ENCODE data around the gene CXCR6.

Gene CXCR6

GRCh38 chr3:45972534-45973402 is 29.5 kb downstream of the CXCR6 start:
- DNase-seq = peak; percentile 54

DNA sequence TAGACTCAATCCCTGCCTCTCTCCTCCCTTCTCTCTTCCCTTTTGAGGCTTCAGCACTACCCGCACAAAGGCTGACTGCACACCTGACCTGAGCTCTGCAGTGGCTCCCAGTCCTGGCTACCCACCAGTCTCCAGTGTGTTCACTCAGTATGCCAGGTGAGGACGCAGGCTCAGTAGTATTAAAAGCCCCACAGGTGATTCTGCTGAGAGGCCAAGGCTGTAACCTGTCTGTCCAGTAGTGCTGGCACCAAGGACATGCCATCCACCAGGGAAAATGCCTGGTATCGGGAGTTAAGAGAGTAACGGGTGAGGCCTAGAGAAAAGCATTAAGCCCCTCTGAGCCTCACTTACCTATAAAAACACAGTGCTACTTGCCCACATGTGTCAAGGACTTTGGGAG is 31.4 kb downstream of the CXCR6 start:
- DNase-seq = no peak

DNA sequence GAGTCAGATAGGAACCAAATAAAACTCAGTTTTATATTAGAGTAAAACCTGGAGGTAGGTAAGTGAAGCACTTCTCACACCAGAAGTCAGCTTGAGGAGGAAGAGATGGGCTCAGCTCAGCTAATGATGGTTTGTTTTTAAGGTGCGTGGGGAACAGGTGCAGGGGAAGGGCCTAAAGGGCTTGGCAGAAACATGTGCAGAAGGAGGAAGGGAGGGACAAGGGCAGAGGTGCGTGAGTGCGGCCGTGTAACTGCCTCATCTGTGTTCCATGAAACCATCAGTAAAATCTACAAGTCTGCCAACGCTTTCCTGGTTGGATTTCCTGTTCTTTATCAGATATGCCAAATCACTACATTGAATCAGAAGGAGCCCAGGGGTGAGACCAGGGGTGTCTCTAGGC is 32.4 kb downstream of the CXCR6 start:
- no peak for DNase-seq

DNA sequence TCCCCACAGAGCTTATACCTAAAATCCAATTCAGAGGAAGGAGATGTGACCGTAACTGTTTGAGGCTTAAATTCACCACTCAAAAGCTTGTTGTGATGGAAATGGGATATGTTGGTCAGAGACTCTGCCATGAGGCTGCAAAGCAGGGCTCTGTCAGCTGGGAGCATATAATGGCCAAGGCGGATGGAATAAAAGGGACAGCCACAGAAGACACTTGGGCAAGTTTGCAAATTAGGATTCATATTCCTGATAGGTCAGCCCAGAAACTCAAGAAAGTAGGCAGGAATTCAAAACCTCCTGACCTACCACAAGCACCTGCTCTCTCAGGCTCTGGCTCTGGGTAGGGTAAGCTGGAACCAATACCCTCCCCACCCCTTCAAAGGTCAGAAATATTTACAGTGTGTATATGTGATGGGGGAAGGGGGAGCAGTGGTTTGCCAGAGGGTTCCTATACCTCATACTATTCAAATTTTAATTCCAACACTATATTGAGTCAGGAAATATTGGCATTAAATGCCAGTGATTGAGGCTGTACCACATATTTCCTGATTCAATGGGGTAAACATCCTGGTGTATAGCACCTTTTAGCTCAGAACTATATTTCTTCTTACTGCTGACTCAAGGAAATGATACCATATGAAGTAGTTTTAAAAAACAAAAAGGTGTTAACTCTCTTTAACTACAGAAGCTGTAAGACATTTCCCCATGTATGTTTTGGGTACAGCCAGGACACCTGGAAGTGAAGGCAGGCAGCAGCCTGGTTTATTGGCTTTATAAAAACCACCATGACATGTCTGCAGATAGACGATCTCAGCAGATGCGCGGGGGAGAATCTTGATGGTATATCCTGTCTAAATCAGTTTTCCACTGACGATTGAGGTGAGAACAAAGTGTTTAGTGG is 33.2 kb downstream of the CXCR6 start:
- DNase-seq = no peak

DNA sequence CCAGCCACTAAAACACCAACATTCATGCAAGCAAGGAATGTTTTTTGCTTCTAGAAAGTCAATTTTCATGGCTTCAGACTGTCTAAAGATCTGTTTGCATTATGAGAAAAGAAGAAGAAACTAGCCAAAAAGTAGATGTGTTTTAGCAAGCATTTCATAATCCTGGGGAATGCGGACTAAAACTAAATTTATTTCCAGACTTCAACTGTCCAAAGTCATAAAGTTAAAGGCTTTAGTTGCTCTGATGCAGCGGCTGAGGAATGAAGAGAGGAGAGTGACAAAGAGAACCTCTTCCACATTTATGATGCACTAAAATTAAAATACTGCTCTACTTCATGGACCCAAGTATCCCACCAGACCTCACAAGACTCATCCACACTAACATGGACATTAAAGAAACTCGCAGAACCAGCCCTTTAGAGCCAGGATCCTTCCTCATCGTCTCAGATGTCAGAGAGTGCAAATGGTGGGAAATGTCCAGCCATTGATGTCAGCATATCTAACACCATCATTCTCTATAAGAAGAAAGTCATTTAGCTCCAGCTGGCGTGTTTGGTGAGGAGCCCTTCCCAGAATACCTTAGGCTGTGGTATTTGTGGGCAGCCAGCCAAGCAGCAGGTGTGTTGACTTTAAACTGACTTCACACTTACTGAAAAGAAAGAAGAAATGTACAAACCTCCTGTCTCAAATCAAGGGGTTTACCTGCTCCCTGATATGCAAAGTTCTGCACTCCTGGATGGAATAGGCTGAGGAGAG is 34.9 kb downstream of the CXCR6 start:
- peak; percentile 49 for DNase-seq

DNA sequence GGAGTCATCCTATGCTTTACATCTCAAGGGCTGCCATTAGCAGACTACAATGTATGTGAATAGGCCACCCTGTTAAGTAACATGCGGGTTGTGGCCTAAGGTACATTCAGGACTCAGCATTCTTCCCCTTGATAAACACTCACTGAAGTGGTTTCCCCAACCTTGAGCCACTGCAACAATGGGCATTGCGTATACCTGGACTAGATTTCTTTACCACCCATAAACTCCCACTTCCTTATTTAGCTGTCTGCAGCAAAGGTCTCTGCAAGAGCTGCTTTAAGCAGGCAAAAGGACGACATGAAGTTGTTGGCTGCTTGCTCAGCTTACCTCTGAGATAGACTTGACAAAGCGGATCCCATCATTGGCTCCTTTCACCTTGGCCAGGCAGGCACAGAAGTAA is 36.1 kb downstream of the CXCR6 start:
- DNase-seq = no peak

- no peak for DNase-seq
Observed at GRCh38 chr3:45980229-45980813, 37.1 kb downstream of the CXCR6 start.

DNA sequence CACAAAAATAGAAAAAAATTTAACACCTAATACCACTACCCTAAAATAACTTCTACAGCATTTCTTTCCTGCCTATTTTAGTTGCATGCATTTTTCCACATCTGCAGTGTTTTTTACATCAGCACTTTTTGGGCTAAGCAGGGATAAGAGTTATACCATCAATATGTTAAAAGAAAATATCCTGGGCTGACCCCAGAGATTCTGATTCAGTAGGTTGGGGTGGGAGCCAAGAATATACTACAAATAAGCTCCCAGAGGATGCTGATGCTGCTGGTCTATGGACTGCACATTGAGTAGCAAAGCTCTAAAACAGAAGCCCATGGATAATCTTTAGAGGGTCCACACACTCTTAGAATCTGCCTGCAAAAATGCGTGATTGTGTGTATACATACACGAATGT is 37.6 kb downstream of the CXCR6 start:
- DNase-seq = no peak

DNA sequence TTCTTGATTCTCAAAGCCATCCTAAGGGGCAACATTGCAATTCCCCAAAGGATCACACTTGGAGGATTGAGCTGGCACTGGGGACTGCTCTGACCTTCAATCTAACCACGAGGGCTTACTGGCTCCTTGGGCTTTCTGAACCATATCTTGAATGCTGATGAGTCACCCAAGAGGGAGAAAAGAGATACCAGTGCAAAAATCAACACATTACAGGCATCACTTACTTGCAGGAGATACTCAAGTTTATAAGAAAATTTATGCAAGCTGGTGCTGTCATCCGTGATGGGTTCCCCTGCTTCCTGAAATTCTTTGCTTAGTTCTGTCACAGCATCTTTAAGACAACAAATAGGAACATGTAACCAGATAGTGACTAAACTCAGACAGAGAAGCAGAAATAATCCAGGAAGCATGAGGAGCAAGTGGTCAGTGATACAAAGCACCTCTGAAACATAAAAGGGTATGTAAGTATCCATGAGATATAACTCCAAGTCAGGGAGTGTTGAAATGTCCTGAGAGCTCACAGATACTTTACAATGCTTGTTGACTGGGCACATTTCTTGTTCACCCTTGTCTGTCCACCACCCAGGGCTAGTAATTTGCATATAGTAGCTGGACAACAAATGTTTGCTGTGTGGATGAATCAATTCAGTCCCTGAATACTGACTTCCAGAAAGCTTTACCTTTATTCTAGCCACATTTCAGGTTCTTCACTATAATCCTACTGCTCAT is 38.2 kb downstream of the CXCR6 start:
- DNase-seq = no peak

DNA sequence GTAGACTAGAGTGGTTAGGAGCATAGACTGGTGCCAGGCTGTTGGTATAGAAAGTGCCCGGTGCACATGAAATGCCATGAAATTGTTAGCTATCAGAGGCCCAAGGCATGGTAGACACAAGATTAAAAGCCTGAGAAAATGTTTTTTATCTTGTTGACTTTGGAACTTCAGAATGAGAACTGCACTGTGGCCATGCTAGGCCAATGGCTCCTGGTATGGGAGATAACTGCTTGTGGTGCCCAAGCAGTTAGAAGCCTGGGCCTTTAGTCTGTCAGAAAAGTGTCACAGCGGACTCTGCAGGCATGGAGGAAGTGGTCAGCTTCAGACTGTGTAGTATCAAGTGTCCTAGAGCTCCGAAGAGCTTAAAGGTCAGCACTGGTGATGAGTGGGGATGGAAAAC is 40.5 kb downstream of the CXCR6 start:
- no peak for DNase-seq

GRCh38 chr3:45984331-45985312 is 41.4 kb downstream of the CXCR6 start:
- no peak for DNase-seq

GRCh38 chr3:45985532-45986302 is 42.5 kb downstream of the CXCR6 start:
- no peak for DNase-seq

- no peak for DNase-seq
Observed at GRCh38 chr3:45986303-45986982, 43.2 kb downstream of the CXCR6 start.

DNA sequence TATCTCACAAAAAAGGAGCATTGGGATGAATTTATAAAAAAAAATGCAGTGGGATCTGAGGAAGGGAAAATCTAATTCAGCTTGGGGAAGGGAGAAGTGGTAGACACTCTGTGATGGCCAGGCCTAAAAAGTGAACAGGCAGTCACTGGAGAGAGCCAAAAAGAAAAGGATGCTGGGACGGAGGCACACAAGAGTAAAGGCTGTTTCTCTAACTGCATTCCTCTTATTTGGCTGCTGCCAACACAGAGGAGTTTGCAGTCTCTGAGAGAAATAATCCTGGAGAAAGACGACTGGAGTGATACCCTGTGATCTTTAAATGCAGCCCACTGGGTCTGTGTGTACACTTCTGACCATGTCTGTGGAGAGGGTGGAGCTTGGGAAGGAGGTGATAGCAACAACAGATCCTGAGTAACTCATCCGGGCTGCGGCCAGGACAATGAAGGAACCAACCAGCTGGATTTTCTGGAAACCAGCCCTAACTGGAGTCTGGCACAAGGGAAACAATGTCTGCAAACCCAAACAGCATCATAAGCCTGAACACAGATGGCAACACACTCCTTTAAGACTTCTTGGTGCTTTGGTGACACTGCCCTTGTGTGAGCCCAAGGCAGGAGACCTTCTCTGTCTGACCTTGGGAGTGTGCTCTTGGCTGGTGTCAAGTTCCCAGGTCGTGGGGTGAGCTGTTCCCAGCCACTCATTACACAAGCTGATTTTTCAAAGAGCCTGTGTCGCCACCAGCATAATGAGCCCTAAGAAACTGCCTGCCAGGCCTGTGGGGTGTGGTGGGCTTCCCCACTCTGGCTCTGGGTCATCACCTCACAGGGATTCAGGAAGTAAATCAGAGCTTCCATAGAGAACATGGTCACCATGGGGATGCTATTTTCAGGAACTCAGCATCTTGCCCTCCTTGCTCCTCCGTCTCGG is 44.4 kb downstream of the CXCR6 start:
- no peak for DNase-seq

GRCh38 chr3:45988362-45988761 is 45.1 kb downstream of the CXCR6 start:
- DNase-seq = no peak

- DNase-seq = no peak
Observed at GRCh38 chr3:45988804-45989203, 45.5 kb downstream of the CXCR6 start.

GRCh38 chr3:45990181-45990580 is 46.9 kb downstream of the CXCR6 start:
- DNase-seq = no peak

GRCh38 chr3:45991341-45991740 is 48.1 kb downstream of the CXCR6 start:
- no peak for DNase-seq

Data from CD4-positive, alpha-beta T cell treated with Interleukin-15 for 1 hour (primary cell).